HG03432 (cell line): ENCODE measurements around the gene RAB30.
"Not testable (repeated sequence)": the region's sequence is repeated elsewhere in the genome, so short reads cannot be mapped to it uniquely, and the experiment has no call there.

ENCODE experiments used
- ATAC-seq: cut with Tn5 transposase; IDR thresholded peaks from one replicate; pipeline ENCODE4 v1.9.1; 2021; ENCODE audit warnings: mild to moderate bottlenecking, moderate library complexity; ENCODE audit not compliant: unreplicated experiment

The RAB30 gene

DNA sequence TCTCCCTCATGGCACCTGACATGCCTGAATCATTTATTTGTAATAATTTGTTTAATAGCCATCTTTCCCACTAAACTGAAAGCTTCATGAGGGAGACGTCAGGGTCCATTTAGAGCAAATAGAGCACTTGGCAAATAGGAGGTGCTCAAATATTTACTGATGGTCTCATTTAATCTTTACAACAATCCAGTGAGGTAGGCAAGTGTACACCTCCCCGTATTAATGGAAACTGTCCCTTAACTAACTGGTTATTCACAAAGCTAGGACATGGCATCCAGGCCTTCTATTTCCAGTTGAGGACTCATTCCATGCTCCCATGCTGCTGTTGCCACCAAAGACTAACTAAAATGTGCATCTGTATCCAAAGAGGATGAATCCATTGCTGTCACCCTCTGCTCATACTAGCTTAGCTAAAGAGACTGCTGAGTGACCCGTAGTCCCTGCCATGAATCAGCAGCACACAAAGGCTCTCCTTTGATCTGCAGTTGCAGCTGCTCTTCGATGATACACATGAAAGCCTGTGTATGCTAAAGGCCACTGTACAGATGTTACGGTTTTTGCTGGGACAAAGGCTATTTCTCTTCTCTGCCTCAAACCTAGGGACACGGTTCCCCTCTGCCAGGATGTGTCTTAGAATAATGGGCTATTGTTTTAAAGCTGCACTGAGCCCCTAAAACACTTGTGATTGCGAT lies 82.6 kb downstream of the RAB30 start:
- no peak for ATAC-seq

DNA sequence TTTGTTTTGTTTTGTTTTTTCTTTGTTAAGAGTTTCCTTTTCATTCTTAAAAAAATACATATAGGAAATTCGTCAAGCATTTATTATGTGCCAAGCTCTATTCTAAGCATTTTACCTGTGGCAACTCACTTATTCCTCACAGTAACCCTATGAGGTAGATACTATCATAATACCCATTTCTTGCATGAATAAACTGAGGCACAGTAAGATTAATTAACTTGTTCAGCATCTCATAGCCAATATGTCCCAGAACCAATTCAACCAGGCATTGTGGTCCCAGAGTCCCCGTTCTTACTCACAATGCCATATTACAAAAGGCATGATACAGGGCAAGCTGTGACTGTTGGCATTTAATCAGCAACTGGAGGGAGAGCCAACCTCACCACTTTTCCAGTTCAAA lies 83.7 kb downstream of the RAB30 start:
- no peak for ATAC-seq

DNA sequence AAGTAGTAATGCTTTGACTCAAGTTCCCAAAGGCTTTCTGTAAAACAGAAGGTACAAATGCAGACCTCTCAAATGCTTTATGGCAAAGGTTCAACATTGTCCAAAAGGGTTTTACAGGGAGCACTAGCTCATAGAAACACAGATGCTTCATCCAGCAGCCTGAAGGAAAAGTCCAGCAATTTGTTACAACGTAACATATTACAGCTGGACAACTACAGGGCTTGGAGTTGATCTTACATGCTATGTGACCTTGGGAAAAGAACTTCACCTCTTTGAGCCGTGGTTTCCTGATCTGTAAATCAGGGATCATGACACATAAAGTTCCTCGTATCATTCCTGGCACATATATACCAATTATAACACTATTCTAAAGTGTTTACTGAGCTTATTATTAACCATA lies 85.3 kb downstream of the RAB30 start:
- ATAC-seq: no peak

DNA sequence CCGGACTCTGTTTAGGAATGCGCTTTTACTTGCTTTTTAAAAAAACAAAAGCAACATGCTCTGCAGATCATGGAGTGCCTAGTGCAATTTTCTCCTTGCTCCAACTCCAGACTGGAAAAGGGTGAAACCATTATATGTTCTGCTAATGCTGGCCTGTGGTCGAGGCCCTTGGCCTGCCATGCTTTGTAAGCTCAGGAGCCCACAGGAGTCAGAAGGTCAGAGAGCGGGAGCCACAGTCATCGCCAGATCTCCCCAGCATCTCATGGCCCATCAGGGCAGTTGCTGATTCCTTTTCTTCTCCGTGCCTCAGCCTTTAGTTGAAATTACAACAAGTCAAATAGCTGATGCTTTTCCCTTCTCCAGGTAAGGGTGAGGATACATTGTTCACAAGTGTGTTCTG lies 89.8 kb downstream of the RAB30 start:
- no peak for ATAC-seq

DNA sequence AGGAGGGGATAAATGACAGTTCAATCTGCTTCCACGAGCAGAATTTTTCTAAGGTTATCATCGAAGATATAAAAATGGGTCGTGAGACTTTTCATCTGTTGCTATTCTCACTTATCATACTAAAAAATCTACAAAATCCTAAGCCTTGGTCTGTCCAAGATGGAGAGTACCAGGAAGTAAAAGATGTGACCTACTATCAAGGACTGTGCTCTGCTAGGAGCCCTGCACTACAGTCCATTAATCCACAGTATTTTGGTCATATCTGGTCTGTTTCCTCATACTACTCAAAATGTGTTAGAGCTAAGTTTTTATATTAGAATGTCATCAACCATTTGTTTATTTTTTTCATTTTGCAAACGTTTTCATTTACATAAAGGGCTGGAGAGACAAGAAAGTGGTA lies 90.8 kb downstream of the RAB30 start:
- ATAC-seq: no peak

DNA sequence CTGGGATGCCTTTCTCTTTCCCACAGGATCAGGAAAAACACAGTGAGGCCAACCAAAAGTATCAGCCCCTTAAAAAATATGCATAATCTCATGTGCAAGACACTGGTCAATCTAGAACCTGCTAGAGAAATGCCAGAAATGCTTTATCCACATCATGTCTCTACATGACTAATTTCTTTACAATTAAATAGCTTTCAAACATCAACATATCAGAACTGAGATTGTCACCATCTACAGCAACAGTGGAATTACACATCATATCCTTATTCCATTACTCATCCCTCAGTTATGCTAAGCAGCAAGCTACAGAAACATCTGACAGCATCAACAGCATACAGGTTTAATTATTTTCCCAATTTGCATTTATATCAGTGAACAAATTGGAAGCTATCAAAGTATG lies 91.4 kb downstream of the RAB30 start:
- ATAC-seq: no peak

DNA sequence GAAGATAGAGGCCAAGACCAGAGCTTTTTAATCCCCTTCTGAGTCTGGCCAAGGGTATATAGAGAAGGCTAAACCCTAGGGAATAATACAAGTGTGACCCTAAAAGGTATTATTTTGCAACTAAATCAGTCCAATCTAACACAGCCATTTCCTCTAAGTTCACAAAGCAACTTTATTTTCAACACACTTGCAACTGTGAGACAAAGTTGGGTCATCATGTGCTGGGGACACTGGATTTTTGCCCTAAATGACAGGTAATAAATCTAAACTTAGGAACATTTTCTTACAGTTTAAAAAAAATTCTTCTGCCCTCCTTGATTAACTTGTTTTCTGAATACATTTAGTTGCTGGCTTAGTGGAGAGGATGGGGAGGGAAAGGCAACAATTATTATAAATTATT lies 91.9 kb downstream of the RAB30 start:
- no peak for ATAC-seq

DNA sequence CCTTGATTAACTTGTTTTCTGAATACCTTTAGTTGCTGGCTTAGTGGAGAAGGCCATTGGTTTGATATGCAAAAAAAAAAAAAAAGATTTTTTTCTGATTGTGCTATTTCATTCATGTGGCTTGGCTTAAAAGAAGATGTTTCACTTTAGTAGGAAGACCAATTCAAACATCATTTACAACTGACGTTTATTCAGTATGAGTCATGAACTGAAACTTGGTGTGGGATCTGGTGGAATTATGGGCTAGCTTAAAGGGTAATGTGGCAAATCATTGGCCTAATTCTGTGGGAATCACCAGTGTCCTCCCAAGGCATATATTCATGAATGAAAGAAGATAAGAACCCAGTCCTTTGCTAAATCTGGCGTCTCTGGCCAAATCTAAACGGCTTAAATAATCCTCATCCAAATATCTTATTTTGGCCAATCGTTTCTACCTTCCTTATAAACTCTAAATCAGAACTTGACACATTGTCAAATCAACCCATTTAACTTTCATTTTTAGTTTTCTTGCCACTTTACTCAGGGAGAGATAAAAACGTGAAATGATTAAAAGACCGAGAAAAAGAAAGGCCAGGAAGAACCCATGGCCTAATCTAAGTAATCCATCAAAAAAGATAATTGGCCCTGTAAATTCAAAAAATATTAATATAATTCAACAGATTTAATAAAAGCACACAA lies 93.1 kb downstream of the RAB30 start:
- ATAC-seq: peak; percentile 61

DNA sequence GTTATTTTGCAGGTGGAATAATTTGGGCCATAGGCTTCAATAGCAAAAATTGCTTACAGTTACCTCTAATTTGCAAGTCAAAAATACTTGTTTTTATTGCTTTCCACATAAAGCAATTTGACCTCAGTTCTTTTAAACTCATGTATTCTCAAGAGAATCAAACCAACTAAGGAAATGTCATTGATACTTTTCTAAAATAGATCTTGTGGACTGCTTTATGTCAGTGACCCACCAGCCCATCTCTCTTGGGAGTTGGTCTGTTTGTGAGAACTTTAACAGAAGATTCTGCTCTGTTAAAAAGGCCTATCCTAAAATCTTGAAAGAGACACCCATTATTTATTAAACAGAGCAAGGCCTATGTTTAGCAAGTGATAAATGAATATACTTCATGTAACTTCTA lies 94.9 kb downstream of the RAB30 start:
- peak; percentile 44 for ATAC-seq

DNA sequence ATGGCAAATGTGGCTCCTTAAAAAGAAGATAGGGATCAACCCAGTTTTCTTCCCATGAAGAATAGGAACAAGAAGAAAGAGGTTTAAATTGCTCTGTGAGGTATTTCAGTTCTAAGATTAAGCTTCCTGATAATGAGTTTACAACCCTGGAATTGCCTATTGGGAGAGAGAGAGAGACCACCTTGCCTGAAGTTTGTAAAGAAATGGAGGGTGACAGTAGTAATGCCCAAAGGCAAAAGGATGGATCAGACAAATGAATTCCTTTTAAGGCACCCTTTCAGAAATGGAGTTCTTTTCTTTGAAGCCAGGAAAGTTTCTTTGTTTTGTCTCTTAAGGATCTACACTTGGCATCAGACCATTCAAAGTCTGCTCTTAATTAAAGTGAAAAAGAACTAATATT lies 95.8 kb downstream of the RAB30 start:
- ATAC-seq: no peak

DNA sequence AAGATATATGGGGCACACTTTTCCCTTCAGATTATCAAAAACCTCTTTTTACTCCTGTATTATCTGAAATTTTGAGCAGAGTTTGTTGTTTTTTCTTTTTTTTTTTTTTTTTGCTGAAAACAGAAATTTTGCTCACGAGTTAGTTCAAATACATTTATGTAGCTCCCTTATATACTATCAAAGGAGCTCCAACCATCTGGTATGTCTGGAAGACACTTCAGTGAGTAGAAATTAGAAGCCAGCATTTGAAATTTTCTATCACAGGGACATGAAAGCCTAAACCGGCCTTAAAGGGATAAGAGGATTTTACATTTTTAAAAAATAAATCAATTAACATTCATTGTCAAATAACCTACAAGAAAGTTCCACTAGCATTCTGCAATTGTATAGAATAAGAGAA lies 96.8 kb downstream of the RAB30 start:
- ATAC-seq: no peak

DNA sequence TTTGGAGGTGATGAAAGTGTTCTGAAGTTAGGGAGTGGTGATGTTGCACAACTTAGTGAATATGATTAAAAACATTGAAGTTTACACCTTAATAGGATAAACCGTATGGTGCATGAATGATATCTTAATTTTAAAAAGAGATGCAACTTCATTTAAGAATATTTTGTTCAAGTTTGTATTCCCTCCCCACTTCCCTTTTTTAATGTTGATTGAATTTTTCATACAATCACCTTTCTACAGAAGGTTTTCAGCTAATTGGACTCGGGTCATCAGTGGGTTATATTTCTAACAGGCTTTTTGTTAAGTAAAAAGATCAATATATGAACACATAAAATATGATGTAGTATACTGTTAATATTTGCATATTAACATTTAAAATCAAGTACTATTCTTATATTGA lies 97.6 kb downstream of the RAB30 start:
- ATAC-seq: no peak

DNA sequence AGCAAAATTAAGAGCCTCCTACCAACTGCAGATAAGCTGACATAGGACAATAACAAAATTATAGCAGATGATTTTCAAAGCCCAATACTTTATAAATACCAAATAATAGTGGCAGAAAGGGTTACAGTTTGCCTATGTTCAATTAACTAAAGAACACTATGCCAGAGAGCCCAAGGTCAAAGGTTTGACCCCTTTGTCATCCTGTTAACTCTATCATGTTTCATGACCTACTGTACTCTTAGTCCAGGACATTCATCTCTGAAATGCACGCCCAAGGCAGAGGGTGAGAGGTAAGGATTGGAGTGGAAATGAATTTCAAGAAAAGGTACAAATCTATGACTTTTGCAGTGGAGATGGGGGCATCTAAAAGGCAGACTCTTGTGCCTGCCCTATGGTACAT lies 99.6 kb downstream of the RAB30 start:
- ATAC-seq: no peak

DNA sequence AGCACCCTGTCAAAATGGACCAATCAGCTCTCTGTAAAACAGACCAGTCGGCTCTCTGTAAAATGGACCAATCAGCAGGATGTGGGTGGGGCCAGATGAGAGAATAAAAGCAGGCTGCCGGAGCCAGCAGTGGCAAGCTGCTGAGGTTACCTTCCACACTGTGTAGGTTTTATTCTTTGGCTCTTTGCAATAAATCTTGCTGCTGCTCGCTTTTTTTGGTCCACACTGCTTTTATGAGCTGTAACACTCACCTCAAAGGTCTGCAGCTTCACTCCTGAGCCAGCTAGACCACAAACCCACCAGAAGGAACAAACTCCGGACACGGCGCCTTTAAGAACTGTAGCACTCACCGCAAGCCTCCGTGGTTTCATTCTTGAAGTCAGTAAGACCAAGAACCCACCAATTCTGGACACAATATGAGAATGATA lies 100.2 kb downstream of the RAB30 start:
- ATAC-seq: peak; percentile 49

DNA sequence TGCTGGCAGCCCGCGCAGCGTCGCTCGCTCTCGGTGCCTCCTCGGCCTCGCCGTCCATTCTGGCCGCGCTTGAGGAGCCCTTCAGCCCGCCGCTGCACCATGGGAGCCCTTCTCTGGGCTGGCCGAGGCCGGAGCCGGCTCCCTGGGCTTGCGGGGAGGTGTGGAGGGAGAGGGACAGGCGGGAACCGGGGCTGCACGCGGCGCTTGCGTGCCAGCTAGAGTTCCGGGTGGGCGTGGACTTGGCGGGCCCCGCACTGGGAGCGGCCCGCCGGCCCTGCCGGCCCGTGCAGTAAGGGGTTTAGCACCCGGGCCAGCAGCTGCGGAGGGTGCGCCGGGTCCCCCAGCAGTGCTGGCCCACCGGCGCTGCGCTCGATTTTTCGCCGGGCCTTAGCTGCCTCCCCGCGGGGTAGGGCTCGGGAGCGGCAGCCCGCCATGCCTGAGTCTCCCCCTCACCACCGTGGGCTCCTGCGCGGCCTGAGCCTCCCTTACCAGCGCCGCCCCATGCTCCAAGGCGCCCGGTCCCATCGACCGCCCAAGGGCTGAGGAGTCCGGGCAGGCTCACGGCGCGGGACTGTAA lies 101.1 kb downstream of the RAB30 start:
- ATAC-seq: not testable (repeated sequence)

DNA sequence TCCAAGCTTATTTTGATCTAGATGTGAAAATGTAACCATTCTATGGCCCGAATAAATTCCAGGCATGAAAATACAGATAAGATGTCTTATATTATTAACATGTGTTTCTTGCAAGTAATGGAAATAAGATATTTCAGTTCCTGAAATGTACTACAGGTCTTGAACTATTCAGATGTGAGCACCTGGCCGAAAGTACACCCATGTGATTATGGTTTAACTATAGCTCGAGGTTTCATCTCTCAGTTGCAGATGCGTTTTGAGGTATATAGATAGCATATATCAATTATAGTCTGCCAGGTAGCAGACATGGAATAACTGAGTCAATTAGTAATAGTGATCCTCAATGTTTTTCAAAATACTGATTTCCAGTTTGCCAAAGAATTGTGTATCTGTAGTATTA lies 101.9 kb downstream of the RAB30 start:
- peak; percentile 95 for ATAC-seq

DNA sequence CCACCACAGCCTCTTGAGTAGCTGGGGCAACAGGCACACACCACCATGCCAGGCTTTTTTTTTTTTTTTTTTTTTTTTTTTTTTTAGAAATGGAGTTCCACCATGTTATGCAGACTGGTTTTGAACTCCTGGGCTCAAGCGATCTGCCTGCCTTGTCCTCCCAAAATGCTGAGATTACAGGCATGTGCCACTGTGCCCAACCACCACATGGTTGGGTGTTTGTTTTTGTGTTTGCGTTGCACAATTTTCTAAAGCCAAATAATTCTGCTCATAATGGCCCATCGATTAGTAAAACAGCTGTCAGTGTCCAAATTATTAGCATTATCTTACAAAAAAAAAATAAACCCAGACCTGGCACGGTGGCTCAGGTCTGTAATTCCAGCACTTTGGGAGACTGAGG lies 104.3 kb downstream of the RAB30 start:
- ATAC-seq: no peak

DNA sequence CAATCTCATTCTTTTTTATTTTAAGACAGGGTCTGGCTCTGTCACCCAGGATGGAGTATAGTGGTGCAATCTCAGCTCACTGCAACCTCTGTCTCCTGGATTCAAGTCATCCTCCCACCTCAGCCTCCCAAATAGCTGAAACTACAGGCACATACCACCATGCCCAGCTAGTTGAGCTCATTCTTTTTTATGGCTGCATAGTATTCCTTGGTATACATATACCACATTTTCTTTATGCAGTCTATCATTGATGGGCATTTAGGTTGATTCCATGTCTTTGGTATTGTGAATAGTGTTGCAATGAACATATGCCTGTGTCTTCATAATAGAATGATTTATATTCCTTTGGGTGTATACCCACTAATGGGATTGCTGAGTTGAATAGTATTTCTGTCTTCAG lies 109.7 kb downstream of the RAB30 start:
- ATAC-seq: not testable (repeated sequence)

DNA sequence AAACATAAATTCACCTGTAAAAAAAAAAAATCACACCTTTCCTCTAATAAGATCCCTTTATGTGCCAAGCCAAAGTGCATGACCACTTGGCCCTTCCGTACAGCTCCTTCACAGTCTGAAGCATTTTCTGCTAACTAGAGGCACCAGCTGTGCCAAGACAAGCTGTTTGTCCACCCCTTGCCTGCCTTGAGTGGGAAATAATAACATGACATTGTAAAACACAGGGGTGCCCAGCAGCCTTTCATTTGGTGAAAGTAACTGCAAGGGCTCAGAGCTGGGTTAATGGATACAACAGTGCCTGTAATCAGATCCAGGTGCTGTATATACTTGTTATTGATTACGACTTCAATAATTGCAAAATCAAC lies 110.9 kb downstream of the RAB30 start:
- ATAC-seq: peak; percentile 22

DNA sequence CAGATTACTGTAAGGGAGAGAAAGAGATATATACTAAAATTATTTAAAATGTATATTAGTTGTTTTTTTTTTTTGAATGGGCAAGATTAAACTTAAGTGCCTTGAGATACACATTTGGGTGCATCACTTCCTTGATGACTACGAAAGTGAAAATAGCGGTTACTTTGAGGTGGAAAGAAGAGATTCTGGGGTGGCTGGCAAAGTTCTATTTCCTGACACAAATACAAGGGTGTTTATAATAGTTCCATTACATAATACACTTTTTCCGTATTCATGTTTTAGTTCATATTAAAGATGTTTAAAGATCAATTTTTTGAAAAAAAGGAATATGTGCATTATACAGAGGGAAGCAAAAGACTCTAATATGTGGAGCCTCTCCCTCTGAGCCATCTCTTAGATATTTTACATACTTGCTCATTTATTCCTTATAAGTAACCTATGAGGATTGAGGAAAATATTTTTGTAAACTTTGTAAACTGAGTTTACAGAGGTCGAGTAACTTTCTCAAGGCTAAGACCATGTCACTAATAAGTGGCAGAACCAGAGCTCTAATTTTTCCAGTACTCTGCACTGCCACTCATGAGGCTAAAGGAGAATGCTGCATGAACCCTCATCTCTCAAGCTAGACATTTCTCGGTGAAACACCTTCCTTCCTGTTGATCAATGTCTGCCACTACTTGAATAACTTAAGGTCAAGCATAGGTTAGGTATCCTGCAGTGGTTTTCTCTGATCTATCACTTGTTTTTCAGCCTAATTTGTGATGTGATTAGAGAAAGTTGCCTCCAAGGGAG lies 111.5 kb downstream of the RAB30 start:
- ATAC-seq: peak; percentile 95

DNA sequence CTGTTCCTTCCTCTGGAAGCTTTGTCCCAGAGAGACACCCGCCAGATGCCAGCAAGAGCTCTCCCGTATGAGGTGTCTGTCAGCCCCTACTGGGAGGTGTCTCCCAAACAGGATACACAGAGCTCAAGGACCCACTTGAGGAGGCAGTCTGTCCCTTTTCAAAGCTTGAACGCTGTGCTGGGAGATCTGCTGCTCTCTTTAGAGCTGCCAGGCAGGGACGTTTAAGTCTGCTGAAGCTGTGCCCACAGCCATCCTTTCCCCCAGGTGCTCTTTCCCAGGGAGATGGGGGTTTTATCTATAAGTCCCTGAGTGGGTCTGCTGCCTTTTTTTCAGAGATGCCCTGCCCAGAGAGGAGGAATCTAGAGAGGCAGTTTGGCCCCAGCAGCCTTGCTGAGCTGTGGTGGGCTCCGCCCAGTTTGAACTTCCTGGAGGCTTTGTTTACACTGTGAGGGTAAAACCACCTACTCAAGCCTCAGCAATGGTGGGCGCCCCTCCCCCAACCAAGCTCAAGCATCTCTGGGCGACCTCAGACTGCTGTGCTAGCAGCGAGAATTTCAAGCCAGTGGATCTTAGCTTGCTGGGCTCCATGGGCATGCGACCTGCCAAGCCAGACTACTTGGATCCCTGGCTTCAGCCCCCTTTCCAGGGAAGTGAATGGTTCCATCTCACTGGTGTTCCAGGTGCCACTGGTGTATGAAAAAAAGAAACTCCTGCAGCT lies 115.8 kb downstream of the RAB30 start:
- ATAC-seq: not testable (repeated sequence)
